IMR-90 (cell line): ENCODE data around the gene AKAP6.

Experiments
- CEBPB ChIP-seq: IDR thresholded peaks from 2 replicates; pipeline ENCODE4 v1.6.1; 2012; ENCODE audit warnings: low read depth, low read length, improper control_type of control experiment
- CHD1 ChIP-seq: IDR thresholded peaks from 2 replicates; pipeline ENCODE4 v1.6.1; 2012; ENCODE audit warnings: low read depth, low read length, improper control_type of control experiment
- CTCF ChIP-seq: conservative IDR thresholded peaks from 2 replicates; pipeline ENCODE4 v1.5.1; 2012; ENCODE audit warnings: mild to moderate bottlenecking, low read depth, low read length, improper control_type of control experiment
- ELK1 ChIP-seq: fragments of 150-350 bp; IDR thresholded peaks from 2 replicates; pipeline ENCODE4 v1.6.1; 2016; ENCODE audit warnings: low read depth, mild to moderate bottlenecking, low read length, moderate library complexity, borderline replicate concordance
- FOS ChIP-seq: fragments of 150-350 bp; IDR thresholded peaks from 2 replicates; pipeline ENCODE4 v1.6.1; 2016; ENCODE audit warnings: low read depth, low read length
- MXI1 ChIP-seq: IDR thresholded peaks from 2 replicates; pipeline ENCODE4 v1.6.1; 2012; ENCODE audit warnings: low read depth, mild to moderate bottlenecking, low read length, moderate library complexity, borderline replicate concordance
- NFE2L2 ChIP-seq: fragments of 150-350 bp; IDR thresholded peaks from 2 replicates; pipeline ENCODE4 v1.6.1; 2016; ENCODE audit warnings: low read depth, mild to moderate bottlenecking, low read length
- POLR2A ChIP-seq: IDR thresholded peaks from 2 replicates; pipeline ENCODE4 v1.6.1; 2012; ENCODE audit warnings: mild to moderate bottlenecking, low read depth, low read length
- RAD21 ChIP-seq: IDR thresholded peaks from 2 replicates; pipeline ENCODE4 v1.6.1; 2012; ENCODE audit warnings: low read length, improper control_type of control experiment
- RFX5 ChIP-seq: IDR thresholded peaks from 2 replicates; pipeline ENCODE4 v1.8.0; 2012; ENCODE audit warnings: low read depth, mild to moderate bottlenecking, low read length, moderate library complexity
- USF2 ChIP-seq: fragments of 150-350 bp; IDR thresholded peaks from 2 replicates; pipeline ENCODE4 v1.6.1; 2017; ENCODE audit warnings: mild to moderate bottlenecking, antibody characterized with exemption, low read length, low read depth

- TF ChIP-seq FOS (no peak), CTCF (peak; percentile 49), CHD1 (no peak), POLR2A (no peak), NFE2L2 (no peak), RFX5 (no peak), RAD21 (peak; percentile 32), MXI1 (no peak), ELK1 (no peak), CEBPB (no peak), USF2 (no peak)
Observed at GRCh38 chr14:32513571-32514009, 184.5 kb downstream of the AKAP6 start.
